NK-92 (cell line): ENCODE results near the gene FIP1L1.

ENCODE experiments used
- DNase-seq: peaks from one replicate; lab custom pipeline; 2025; ENCODE audit not compliant: unreplicated experiment; lab: John Stamatoyannopoulos, UW

Gene FIP1L1

DNA sequence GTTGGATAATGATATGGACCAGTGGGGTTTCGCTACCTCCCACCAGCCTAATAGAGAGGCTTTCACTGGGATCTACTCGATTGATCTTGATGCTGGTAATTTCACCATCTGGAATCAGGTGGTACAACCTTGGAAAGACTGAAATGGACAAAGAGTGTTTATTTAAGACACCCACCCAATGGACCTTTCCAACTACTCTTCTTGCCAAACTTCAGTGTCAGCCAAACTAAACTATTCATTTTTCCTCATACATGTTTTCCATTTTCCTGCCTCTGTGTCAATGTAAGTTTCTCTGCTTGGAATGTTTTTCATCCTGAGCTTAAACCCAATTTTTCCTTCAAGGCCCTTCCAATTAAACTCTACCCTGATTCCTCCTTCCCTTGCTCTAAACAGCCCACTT lies 121.3 kb downstream of the FIP1L1 start:
- DNase-seq, result no peak

DNA sequence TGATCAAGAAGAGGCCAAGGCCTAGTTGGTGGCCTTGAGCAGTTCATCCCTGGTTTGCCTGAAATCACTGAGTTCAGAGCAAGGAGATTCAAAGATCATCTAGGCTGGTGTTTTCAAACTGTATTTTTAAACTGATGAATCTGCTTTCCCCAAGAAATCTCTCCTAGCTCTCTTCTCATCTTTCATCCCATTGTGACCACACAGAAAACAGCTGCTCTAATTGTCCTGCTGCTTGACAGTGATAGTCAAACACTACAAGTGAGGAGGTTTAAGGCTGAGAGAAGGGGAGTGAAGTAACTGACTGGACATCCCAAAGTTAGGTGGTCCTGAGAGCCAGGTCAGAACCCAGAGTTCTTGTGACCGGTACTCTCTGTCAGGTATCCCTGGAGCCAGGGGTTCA lies 122.3 kb downstream of the FIP1L1 start:
- no peak for DNase-seq

DNA sequence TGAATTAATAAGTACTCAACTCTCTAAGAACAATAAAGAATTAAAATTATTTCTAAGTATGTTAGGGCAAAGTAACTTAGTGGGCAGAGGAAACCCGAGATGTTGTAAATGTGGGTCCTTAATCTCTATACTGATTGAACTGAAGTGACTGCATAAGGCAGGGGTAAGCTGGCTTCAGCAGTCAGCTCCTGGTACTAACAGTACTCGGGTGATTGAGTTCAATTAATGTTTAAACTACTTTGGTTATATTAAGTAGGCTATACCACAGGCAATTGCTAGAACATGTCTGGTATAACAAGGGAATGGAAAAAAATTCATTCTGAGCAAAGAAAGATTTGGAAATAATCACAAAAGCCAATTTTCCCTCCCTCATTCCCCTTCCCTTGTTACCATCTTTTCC lies 123.1 kb downstream of the FIP1L1 start:
- no peak for DNase-seq

DNA sequence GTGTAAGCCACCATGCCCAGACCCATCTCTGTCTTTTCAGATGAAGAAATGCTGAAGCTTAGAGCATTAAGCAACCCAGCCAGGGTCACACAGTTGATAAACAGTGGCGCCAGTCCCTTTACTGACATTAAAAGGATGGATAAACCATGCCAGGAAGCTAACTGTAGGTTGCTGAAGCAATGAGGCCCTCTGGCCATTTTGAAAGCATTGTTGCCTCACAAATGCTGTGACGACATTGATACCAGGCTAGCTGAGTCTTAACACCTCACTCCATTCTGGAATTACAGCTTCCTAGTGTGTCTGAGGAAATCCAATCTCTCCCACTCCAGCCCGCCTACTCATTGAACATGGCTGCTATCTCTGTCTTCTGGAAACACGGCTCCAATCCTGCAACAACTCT lies 124.1 kb downstream of the FIP1L1 start:
- no peak for DNase-seq

DNA sequence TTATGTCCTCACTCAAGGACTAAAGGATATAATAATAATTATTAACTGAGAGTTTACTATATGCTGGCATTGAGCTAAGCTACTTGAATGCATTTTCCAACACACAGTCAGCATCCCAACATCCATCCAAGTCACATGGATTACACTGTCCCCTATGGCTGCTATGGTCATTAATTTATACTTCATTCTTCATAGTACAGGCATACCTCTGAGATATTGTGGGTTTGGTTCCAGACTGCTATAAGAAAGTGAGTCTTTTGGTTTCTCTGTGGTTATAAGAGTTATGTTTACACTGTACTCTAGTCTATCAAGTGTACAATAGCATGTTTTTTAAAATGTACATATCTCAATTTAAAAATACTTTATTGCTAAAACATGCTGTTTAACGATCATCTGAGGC lies 124.7 kb downstream of the FIP1L1 start:
- no peak for DNase-seq

DNA sequence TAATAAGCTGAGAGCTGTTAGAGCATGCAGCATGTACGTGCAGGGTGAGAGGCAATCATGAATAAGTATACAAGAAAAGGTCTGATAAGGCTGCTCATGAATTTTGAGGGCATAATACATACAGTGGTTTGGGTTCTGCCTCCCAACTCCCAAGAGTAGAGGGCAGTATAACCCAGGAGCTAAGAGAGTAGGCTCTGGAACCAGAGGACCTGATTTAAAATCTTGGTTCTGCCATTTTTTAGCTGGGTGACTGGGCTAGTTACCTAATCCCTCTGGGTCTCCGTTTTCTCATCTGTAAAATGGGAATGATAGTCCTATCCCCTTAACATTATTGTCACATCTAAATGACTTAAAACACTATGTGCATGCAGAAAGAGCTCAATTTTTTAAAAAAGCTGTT lies 128.5 kb downstream of the FIP1L1 start:
- no peak for DNase-seq

DNA sequence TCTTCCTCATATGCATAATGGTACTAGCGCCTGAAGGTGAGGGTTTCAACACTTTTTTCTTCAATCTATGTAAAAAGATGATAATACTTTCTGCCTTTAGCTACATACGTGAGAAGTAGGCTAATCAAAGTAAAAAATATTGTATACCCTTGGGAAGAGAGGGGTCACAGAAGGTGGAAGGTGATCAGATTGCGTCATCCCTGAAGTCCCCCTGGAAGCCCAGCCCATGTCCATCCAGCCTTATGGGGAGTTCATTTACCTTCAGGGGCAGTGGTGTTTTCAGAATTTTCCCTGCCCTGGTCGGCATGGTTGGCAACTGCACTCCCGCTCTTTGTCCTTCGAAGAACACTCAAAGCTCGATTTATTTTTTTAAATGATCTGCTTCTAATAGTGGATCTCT lies 129.6 kb downstream of the FIP1L1 start:
- no peak for DNase-seq

DNA sequence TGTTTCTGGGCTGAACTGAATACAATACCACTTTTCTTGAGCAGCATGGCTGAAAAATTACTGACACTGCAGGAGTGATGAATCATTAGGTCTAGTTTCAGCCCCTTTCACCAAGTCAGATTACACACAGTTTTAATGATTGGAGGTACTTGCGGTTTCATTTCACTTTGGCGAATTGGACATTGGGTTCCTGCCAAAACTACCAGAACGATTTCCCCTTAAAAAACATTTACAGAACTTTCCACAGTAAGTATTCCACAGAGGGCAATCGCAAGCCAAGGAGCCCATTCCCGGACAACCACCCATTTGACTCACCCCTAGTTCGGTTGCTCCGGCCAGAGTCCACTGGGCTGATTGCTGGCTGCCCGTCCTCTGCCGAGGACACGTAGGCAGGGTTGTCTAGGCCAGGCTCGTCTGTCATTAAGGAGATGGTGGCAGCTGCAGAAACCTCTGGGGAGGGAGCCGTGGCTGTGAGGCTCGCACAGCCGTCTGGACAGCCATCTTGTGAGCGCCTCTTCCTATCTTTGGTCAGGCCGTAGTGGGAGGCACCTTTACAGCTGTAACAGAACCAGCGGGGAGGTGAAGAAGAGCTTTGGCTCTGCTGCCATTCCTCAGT lies 130.3 kb downstream of the FIP1L1 start:
- no peak for DNase-seq

DNA sequence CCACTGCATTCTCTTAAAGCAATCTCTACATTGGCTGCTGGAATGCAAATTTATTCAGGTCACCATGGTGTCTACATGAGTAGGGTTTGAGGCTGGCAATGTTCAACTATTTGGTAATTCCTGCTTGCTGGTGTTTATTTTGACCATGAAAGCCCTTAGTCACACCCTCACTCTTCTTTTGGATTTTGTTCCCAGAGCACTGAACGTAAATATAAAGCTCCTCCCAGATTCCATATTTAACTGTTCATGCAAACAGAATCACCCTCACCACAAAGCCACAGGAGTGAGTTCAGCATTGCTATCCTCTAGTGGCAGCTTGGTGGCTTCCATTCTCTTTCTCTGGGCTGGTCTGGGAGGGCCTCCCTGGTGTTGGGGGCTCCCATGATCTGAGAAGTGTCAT lies 131.0 kb downstream of the FIP1L1 start:
- DNase-seq, result no peak

DNA sequence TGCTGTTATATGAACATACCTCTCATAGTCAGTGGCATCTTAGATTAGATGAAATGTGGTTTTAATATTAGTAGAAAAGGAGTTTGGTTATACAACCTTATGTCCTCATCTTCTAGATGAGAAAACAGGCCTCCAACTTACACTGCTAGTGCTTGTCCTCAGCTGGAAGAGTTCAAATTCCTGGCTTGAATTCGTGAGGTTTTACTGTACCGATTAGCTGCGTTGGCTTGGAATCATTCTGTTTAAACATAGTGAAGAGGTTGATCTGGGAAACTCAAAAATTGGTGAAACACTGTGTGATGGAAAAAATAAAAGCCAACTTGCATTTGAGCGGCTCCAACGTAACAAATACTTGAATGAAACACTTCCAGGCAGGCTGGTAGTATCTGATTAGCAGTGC lies 132.9 kb downstream of the FIP1L1 start:
- DNase-seq, result no peak
